Progenitor cell of endocrine pancreas (in vitro differentiated cells): ENCODE data around the gene HEATR3. TPM values are rescaled to one million over a fixed set of nuclear protein-coding genes. Genes with fewer than 3 reads are reported as not detected.
"Not testable (repeated sequence)": the region's sequence is repeated elsewhere in the genome, so short reads cannot be mapped to it uniquely, and the experiment has no call there.

Source experiments
- DNase-seq: peaks from one replicate; pipeline ENCODE4 v3.0.0; 2021; ENCODE audit warnings: low spot score; ENCODE audit not compliant: unreplicated experiment
- H3K27ac Mint-ChIP-seq: 2 replicates; pipeline ENCODE4 v1.8.0; 2021; ENCODE audit warnings: mild to moderate bottlenecking, moderate library complexity, mixed read lengths
- H3K27me3 Mint-ChIP-seq: 2 replicates; pipeline ENCODE4 v1.8.0; 2021; ENCODE audit warnings: mixed read lengths
- H3K36me3 Mint-ChIP-seq: 2 replicates; pipeline ENCODE4 v1.8.0; 2022; ENCODE audit warnings: mixed read lengths; ENCODE audit not compliant: insufficient read depth
- H3K4me1 Mint-ChIP-seq: 2 replicates; pipeline ENCODE4 v1.8.0; 2021; ENCODE audit warnings: low read depth, mixed read lengths
- H3K4me3 Mint-ChIP-seq: 2 replicates; pipeline ENCODE4 v1.8.0; 2021; ENCODE audit warnings: low read depth, mild to moderate bottlenecking, moderate library complexity, mixed read lengths
- H3K9me3 Mint-ChIP-seq: 2 replicates; pipeline ENCODE4 v1.8.0; 2021; ENCODE audit warnings: low read depth, mixed read lengths
- CTCF ChIP-seq: fragments of 200-600 bp; sonication (generic); IDR thresholded peaks from one replicate; pipeline ENCODE4 v1.5.0; 2021; ENCODE audit warnings: antibody characterized with exemption, mild to moderate bottlenecking; ENCODE audit not compliant: unreplicated experiment
- total RNA-seq: library from RNA; stranded (reverse); gene quantifications from 2 replicates; pipeline ENCODE4 v1.2.1, GENCODE V29; 2021

Gene HEATR3
- total RNA-seq, 1 donor from 2014 or later, result 18.1 TPM

GRCh38 chr16:50121721-50122445, 56.1 kb downstream of the HEATR3 start:
- no peak for TF ChIP-seq CTCF
- DNase-seq, result no peak
- Mint-ChIP-seq H3K27ac (no peak overlapping the region), H3K4me1 (peaks cover 3% of the 10 kb centered on the region), H3K27me3 (no peaks in the 10 kb centered on the region), H3K36me3 (no peaks in the 10 kb centered on the region), H3K9me3 (peaks cover 4% of the 10 kb centered on the region), H3K4me3 (no peak overlapping the region)

GRCh38 chr16:50123417-50123816, 57.6 kb downstream of the HEATR3 start:
- peaks cover 4% of the 10 kb centered on the region for H3K9me3 Mint-ChIP-seq
- peaks cover 3% of the 10 kb centered on the region for H3K4me1 Mint-ChIP-seq
- H3K4me3 Mint-ChIP-seq, result no peak overlapping the region
- no peaks in the 10 kb centered on the region for H3K36me3 Mint-ChIP-seq
- no peak overlapping the region for H3K27ac Mint-ChIP-seq
- no peak for DNase-seq
- no peaks in the 10 kb centered on the region for H3K27me3 Mint-ChIP-seq
- no peak for TF ChIP-seq CTCF

GRCh38 chr16:50124769-50125168, 59.0 kb downstream of the HEATR3 start:
- H3K9me3 Mint-ChIP-seq, result peaks cover 4% of the 10 kb centered on the region
- no peak overlapping the region for H3K4me3 Mint-ChIP-seq
- no peak for TF ChIP-seq CTCF
- no peaks in the 10 kb centered on the region for H3K36me3 Mint-ChIP-seq
- H3K27me3 Mint-ChIP-seq, result no peaks in the 10 kb centered on the region
- H3K4me1 Mint-ChIP-seq, result peaks cover 3% of the 10 kb centered on the region
- no peak for DNase-seq
- H3K27ac Mint-ChIP-seq, result no peak overlapping the region

GRCh38 chr16:50126183-50126582, 60.4 kb downstream of the HEATR3 start:
- Mint-ChIP-seq H3K4me3 (no peak overlapping the region), H3K9me3 (peaks cover 4% of the 10 kb centered on the region), H3K27me3 (no peaks in the 10 kb centered on the region), H3K36me3 (no peaks in the 10 kb centered on the region), H3K4me1 (peaks cover 3% of the 10 kb centered on the region), H3K27ac (no peak overlapping the region)
- no peak for TF ChIP-seq CTCF
- no peak for DNase-seq

GRCh38 chr16:50132571-50132970, 66.8 kb downstream of the HEATR3 start:
- not testable (repeated sequence) for H3K27ac Mint-ChIP-seq, H3K27me3 Mint-ChIP-seq, H3K9me3 Mint-ChIP-seq, H3K4me3 Mint-ChIP-seq, H3K4me1 Mint-ChIP-seq, DNase-seq, H3K36me3 Mint-ChIP-seq

- Mint-ChIP-seq H3K27me3 (no peaks in the 10 kb centered on the region), H3K4me1 (peaks cover 4% of the 10 kb centered on the region), H3K4me3 (no peak overlapping the region), H3K27ac (no peak overlapping the region), H3K36me3 (no peaks in the 10 kb centered on the region), H3K9me3 (no peaks in the 10 kb centered on the region)
- DNase-seq, result no peak
- no peak for TF ChIP-seq CTCF
These were observed 67.4 kb downstream of the HEATR3 start for GRCh38 chr16:50133214-50133613.
